Measurements from ENCODE around the gene NAV3.

DNA sequence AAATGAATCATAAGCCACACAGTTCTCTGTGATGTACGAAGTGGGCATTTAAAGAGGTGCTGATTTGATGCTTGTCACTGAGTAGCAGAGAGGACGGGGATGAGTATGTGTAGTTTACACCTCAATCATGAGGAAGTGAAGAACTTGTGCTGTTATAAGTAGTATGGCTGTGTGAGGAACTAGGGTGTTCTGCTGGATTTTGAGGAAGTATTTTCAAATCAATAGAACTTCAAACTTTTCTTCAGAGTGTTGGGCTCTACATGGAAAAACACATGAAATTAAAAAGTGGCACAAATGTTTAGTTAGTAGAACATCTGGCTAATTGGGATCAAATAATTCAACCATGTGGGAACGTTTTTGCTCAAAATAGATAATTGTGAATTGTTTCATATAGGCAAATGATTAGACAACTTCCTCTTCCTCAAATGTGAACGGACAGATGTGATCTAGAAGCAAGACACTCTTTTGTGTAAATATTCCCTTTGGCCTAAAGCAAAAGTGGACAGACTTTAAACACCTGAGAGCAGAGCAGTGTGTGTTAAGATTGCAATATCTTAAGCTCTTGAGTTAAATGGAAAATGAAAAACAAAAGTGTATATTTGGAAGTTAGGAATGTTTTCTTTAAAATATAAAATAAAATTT lies 168.5 kb downstream of the NAV3 start:
- TF ChIP-seq POLR2A (IDR thresholded peaks at IDR 0.05), result no peak
- TF ChIP-seq, protein P1, sequence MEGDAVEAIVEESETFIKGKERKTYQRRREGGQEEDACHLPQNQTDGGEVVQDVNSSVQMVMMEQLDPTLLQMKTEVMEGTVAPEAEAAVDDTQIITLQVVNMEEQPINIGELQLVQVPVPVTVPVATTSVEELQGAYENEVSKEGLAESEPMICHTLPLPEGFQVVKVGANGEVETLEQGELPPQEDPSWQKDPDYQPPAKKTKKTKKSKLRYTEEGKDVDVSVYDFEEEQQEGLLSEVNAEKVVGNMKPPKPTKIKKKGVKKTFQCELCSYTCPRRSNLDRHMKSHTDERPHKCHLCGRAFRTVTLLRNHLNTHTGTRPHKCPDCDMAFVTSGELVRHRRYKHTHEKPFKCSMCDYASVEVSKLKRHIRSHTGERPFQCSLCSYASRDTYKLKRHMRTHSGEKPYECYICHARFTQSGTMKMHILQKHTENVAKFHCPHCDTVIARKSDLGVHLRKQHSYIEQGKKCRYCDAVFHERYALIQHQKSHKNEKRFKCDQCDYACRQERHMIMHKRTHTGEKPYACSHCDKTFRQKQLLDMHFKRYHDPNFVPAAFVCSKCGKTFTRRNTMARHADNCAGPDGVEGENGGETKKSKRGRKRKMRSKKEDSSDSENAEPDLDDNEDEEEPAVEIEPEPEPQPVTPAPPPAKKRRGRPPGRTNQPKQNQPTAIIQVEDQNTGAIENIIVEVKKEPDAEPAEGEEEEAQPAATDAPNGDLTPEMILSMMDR (IDR thresholded peaks at IDR 0.05), result no peak
